PC-9 (cell line): ENCODE data around the gene GPBAR1. TPM values are rescaled to one million over a fixed set of nuclear protein-coding genes. Genes with fewer than 3 reads are reported as not detected.
A peak's percentile ranks its signal among the peaks of the same experiment; 100 is the strongest.

Experiments used
- BruUV-seq: library from RNA; stranded (reverse); fragments of 400-500 nt; replicated peaks from 2 replicates; lab custom pipeline; 2021; lab: Mats Ljungman, UMichigan
- CTCF ChIA-PET: fragments of 300-600 bp; sonication (Branson Sonifier 250); formaldehyde crosslinking; loops from one replicate; lab custom pipeline; 2022; ENCODE audit warnings: antibody characterized with exemption; lab: Charles Lee
- POLR2A ChIA-PET: fragments of 300-600 bp; sonication (Branson Sonifier 250); formaldehyde crosslinking; loops from one replicate; lab custom pipeline; 2022; ENCODE audit warnings: antibody characterized with exemption; ENCODE audit not compliant: unreplicated experiment; lab: Charles Lee
- DNase-seq, 2 experiments: peaks; one replicate each; pipeline versions ENCODE4 v3.0.0 to v3.0.0-alpha.2; 2015 to 2022; ENCODE audit warnings: mixed read lengths in 1 of 2
- H2AFZ ChIP-seq: fragments of 200-600 bp; sonication (generic); 2 replicates; pipeline ENCODE4 v1.8.1; 2017; ENCODE audit warnings: antibody characterized with exemption
- H3F3A ChIP-seq: fragments of 200-600 bp; sonication (generic); 2 replicates; pipeline ENCODE4 v1.8.1; 2017; ENCODE audit warnings: antibody characterized with exemption, mild to moderate bottlenecking, low read depth; ENCODE audit not compliant: insufficient read depth
- H3K27ac ChIP-seq: fragments of 200-600 bp; sonication (generic); 2 replicates; pipeline ENCODE4 v1.6.1; 2016; ENCODE audit warnings: mixed run types
- H3K27me3 ChIP-seq: fragments of 200-600 bp; sonication (generic); 2 replicates; pipeline ENCODE4 v1.6.1; 2016; ENCODE audit warnings: low read depth, mixed run types; ENCODE audit not compliant: insufficient read depth
- H3K36me3 ChIP-seq: fragments of 200-600 bp; sonication (generic); 2 replicates; pipeline ENCODE4 v1.6.1; 2016; ENCODE audit warnings: low read depth, mixed run types
- H3K4me1 ChIP-seq: fragments of 200-600 bp; sonication (generic); replicated peaks from 2 replicates; pipeline ENCODE4 v1.6.1; 2016; ENCODE audit warnings: mixed run types; ENCODE audit not compliant: insufficient read depth
- H3K4me2 ChIP-seq: fragments of 200-600 bp; sonication (generic); 2 replicates; pipeline ENCODE4 v1.6.1; 2017; ENCODE audit warnings: mixed run types
- H3K4me3 ChIP-seq: fragments of 200-600 bp; sonication (generic); 2 replicates; pipeline ENCODE4 v1.6.1; 2016; ENCODE audit warnings: mixed run types
- H3K79me2 ChIP-seq: fragments of 200-600 bp; sonication (generic); 2 replicates; pipeline ENCODE4 v1.6.1; 2017; ENCODE audit warnings: low read depth, mixed run types
- H3K9me2 ChIP-seq: fragments of 200-600 bp; sonication (generic); 2 replicates; pipeline ENCODE4 v1.8.1; 2017; ENCODE audit warnings: mild to moderate bottlenecking; ENCODE audit not compliant: insufficient read depth
- H3K9me3 ChIP-seq: fragments of 200-600 bp; sonication (generic); 2 replicates; pipeline ENCODE4 v1.8.1; 2016; ENCODE audit warnings: low read depth; ENCODE audit not compliant: insufficient read depth
- H4K20me1 ChIP-seq: fragments of 200-600 bp; sonication (generic); 2 replicates; pipeline ENCODE4 v1.8.1; 2017; ENCODE audit not compliant: insufficient read depth
- CTCF ChIP-seq: fragments of 200-600 bp; sonication (generic); conservative IDR thresholded peaks from 2 replicates; pipeline ENCODE4 v1.6.1; 2017; ENCODE audit warnings: mixed run types, antibody characterized with exemption, mild to moderate bottlenecking, moderate library complexity
- EZH2 ChIP-seq: fragments of 200-600 bp; sonication (generic); IDR thresholded peaks from 2 replicates; pipeline ENCODE4 v1.8.0; 2017; ENCODE audit warnings: antibody characterized with exemption, low read depth
- intact Hi-C: fragments of 100-400 bp; cut with micrococcal nuclease; formaldehyde crosslinking; loops from one replicate; pipeline ENCODE4 v1.10.0; 2022; ENCODE audit not compliant: unreplicated experiment
- total RNA-seq: library from RNA; stranded (reverse); gene quantifications from 2 replicates; pipeline ENCODE4 v1.2.3, GENCODE V29; 2021

The GPBAR1 gene
- total RNA-seq, 1 experiment from 2014 or later = 0.22 TPM

GRCh38 chr2:218274586-218274985 lies 13.8 kb downstream of the GPBAR1 start:
- ChIA-PET CTCF (no interaction called here), POLR2A (interaction anchor here (0.7 kb wide), 1 partner anchor 132 kb away, joined by 5 read pairs; no protein-coding TSS in a partner anchor)
- Histone ChIP-seq H3K4me3 (no peak overlapping the region), H3F3A (peaks cover 37% of the 10 kb centered on the region), H2AFZ (no peak overlapping the region), H3K9me3 (no peaks in the 10 kb centered on the region), H3K4me2 (no peak overlapping the region), H3K4me1 (peaks cover 35% of the 10 kb centered on the region), H3K27ac (peak overlapping the region; percentile 69; the same call in 1 of the 2 replicates), H3K9me2 (no peaks in the 10 kb centered on the region), H3K36me3 (peaks cover 20% of the 10 kb centered on the region; the same call in 1 of the 2 replicates), H3K27me3 (no peaks in the 10 kb centered on the region), H3K79me2 (peaks cover 31% of the 10 kb centered on the region), H4K20me1 (no peaks in the 10 kb centered on the region)
- TSS peak; percentile 1 for BruUV-seq
- TF ChIP-seq EZH2 (no peak), CTCF (no peak)
- DNase-seq = no peak
- intact Hi-C loops = loop anchor here (5.0 to 10.0 kb wide), 3 partner anchors 87 to 573 kb away; partner anchors contain the start of genes BCS1L and ZNF142

- Histone ChIP-seq H3K36me3 (peaks cover 26% of the 10 kb centered on the region), H3F3A (peaks cover 37% of the 10 kb centered on the region), H3K79me2 (peaks cover 36% of the 10 kb centered on the region), H4K20me1 (no peaks in the 10 kb centered on the region), H3K9me3 (no peaks in the 10 kb centered on the region), H3K9me2 (no peaks in the 10 kb centered on the region), H3K4me3 (no peak overlapping the region), H3K4me2 (no peak overlapping the region), H3K27ac (no peak overlapping the region), H3K27me3 (no peaks in the 10 kb centered on the region), H3K4me1 (peaks cover 35% of the 10 kb centered on the region), H2AFZ (no peak overlapping the region)
- ChIA-PET POLR2A (interaction anchor here (0.7 kb wide), 1 partner anchor 131 kb away, joined by 5 read pairs; no protein-coding TSS in a partner anchor), CTCF (interaction anchor here (0.8 kb wide), 1 partner anchor 121 kb away, joined by 4 read pairs; no protein-coding TSS in a partner anchor)
- intact Hi-C loops = loop anchor here (10.0 kb wide), 1 partner anchor 379 kb away; the partner anchor contains the start of genes BCS1L and ZNF142
- TF ChIP-seq CTCF (no peak), EZH2 (no peak)
- BruUV-seq = no TSS peak
- DNase-seq = no peak
Observed at GRCh38 chr2:218275371-218276072, 14.7 kb downstream of the GPBAR1 start.

DNA sequence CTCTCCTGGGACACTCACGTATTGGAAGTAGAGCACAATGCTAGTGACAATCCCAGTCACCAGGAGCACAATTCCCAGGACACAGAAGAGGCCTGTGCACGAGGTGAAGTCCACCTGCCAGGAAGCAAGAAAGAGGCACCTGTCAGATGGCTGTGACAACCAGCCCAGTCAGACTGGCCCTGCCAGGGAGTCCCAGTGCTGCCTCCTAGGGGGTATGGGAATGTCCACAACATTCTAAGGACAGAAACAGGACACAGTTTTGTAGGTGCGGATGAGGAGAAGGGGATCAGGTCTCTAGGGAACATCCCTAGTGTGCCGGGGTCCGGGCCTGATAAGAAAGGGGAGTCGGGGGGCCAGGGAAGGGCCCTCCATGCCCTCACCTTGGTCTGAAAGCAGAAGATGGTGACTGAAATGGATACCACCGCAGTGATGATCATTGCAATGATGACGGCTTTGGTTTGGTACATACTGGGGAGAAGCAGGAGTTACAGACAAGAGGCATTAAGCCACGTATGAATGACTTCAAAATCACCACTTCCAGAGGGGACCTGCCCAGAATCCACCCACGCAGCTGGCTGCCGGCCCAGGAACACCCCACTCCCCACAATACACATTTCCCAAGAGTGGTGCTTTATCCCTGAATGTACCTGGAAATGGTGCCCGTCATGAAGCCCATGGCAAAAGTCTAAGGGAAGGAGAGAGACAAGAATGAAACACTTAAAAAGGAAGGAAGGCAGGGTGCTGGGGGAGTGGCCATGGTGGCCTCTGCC lies 16.4 kb downstream of the GPBAR1 start:
- CTCF ChIA-PET = no interaction called here
- Histone ChIP-seq H3F3A (peaks cover 41% of the 10 kb centered on the region), H3K9me3 (no peaks in the 10 kb centered on the region), H3K4me1 (peaks cover 39% of the 10 kb centered on the region), H3K9me2 (no peaks in the 10 kb centered on the region), H2AFZ (no peak overlapping the region), H3K4me2 (no peak overlapping the region), H3K27me3 (no peaks in the 10 kb centered on the region), H3K79me2 (peaks cover 36% of the 10 kb centered on the region), H4K20me1 (no peaks in the 10 kb centered on the region), H3K4me3 (no peak overlapping the region), H3K36me3 (peaks cover 35% of the 10 kb centered on the region), H3K27ac (no peak overlapping the region)
- TF ChIP-seq CTCF (no peak; the same call in 1 of the 2 replicates), EZH2 (no peak)
- POLR2A ChIA-PET = interaction anchor here (0.8 kb wide), 1 partner anchor 46 kb away, joined by 4 read pairs; no protein-coding TSS in a partner anchor
- intact Hi-C loops = loop anchor here (10.0 kb wide), 1 partner anchor 378 kb away; the partner anchor contains the start of genes BCS1L and ZNF142
- no TSS peak for BruUV-seq
- no peak for DNase-seq
